ENCODE data around the gene MYRIP.

MYRIP gene

DNA sequence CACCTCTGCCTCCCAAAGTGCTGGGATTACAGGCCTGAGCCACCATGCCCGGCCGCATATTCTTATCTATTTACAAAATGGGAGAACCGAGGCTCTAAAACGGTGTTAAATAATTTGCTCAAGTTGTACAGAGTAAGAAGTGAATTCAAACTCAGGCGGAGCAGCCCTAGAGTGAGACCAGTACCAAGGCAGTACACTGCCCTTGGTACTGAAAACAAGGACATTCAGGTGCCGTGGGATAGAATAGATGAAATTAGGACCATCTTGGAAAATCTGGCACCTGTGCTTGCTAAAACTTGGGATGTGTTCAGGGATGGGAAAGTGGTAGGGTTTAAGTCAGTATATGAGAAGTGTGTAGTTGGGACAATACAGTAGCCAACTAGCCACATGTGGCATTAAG, 100.7 kb downstream of the MYRIP start:
- DNase-seq, result no peak

DNA sequence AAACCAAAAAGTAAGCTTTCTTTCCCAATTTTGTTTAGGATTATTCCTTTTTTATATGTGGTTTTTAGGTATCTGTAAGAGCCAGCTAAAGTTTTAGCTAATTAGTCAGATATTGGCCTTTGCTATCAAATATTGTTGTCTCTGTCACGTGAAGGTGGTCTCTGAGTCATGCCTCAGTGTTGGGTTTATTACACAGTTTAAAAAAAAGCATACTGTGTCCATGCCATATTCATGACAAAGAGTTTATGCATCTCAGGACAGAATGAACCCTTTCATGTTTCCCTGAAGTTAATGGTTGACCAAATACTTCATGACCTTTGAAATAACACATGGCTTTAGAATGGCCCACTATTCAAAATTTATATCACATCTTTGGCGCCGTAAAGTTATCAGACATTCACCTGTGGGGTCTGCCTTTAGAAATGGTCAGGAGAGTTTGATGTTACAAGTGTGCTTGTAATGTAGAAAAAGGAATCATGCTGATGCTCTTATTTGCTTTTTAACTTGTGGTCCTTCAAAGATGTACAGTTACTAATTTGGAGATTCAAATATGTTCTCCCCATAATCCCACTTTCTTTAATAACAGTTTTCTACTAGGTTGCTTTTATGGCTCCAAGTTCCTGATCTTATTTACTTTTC, 101.5 kb downstream of the MYRIP start:
- DNase-seq, result no peak

DNA sequence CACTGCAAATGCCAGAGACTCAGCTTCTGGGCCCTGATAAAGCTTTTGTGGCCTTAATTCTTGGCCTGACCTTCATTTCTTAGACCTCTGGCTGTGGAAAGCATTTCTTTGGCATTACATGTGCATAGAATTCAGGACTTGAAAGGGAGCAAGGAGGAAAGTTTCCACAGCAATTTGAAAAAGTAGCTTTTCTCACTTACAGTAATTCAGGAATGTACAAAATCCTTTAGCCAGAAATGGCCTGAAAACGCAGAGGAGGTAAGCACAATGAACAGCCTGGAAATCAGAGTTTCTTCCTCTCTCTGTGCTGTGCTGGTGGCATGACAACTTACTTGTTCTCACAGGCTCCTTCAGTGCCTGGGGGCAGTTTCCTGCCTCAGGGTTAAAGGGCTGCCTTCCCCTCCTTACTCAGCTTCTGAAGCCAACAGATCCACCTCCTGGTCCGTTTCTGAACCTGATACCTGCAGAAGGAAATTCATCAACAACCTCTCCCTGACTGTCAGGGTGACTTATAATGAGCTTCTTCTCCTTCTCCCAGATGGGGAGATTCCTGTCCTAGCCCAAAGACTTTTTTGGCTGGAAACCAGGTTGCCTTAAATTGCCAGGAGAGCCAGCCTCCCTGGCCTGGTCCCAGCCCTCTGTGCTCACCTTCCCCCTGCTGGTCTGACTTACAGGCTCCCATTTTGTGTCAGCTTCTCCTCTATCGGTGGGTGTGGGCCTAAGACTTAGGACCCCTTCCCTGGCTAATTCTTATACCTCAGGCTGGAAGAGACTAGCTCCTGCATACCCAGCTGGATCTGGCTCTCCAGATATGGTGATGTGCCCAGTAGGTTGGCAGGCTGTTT, 102.3 kb downstream of the MYRIP start:
- DNase-seq, result no peak

DNA sequence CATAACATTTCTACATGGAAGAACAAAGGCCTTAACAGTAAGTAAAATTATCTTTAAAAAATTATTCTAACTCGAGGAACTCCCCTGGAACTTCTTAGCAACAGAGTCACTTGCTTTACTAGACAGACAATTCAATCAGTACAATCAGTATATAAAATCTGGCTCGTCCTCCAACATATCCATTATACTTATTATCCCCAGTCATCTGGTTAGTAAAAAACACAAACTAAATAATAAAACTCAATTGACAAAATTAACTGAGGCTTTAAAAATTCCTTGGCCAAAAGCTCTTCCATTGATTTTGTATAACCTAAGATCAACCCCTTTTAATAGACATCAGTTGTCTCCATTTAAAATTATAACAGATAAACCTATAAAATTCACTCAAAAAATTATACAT, 105.6 kb downstream of the MYRIP start:
- DNase-seq, result no peak

GRCh38 chr3:39917065-39917773, 107.8 kb downstream of the MYRIP start:
- DNase-seq, result no peak

DNA sequence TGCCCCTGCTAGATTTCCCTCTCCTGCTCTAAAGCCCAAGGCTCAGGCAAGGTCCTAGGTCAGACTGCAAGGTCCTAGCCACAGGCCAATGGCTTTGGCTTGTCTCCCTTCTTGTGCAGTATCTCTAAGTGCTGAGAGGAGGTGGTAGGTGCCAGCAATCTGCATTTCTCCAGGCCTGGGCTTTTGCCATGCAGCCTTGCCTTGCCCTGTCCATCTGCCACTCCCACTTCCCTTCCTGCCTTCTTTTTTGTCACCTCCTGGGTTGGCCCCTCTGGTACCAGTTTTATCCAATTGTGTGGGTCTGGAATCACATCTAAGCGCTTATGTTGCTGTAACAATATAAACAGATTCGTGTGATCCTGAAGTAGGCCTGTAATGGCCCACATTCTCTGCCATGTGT, 109.9 kb downstream of the MYRIP start:
- no peak for DNase-seq

- DNase-seq, result no peak
Observed at GRCh38 chr3:39920271-39920670, 110.9 kb downstream of the MYRIP start.

DNA sequence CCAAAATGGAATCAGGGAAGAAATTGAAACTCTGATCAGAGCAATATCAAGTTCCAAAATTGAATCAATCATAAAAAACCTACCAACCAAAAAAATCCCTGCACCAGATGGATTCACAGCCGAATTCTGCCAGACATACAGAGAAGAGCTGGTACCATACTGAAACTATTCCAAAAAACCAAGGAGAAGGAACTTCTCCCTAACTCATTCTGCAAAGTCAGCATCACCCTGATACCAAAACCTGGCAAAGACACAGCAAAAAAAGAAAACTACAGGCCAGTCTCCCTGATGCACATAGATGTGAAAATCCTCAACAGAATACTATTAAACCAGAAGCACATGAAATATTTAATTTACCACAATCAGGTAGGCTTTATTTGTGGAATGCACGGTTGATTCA, 118.1 kb downstream of the MYRIP start:
- DNase-seq, result no peak

- DNase-seq, result no peak
Observed at GRCh38 chr3:39933986-39934693, 124.7 kb downstream of the MYRIP start.

- no peak for DNase-seq
Observed at GRCh38 chr3:39934696-39935095, 125.3 kb downstream of the MYRIP start.

DNA sequence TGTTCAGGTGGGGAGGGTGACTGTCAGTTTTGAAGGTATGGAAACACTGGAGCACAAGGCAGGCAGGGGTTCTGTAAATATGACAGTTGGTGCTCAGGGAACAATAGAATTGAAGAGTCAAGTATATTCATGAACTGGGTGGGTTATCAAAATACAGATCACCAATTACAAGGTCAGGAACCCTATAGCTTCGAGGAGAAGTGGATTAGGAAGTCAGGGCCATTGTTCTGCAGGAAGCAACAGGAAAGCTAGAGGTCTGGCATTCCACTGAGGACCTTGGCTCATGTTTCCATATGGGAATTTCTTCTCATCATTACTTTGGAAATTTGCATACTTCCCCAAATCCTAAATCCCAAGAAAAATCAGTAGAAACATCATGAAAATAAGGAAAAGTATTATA, 125.9 kb downstream of the MYRIP start:
- DNase-seq, result no peak

- DNase-seq, result no peak
Observed at GRCh38 chr3:39936848-39937247, 127.4 kb downstream of the MYRIP start.

DNA sequence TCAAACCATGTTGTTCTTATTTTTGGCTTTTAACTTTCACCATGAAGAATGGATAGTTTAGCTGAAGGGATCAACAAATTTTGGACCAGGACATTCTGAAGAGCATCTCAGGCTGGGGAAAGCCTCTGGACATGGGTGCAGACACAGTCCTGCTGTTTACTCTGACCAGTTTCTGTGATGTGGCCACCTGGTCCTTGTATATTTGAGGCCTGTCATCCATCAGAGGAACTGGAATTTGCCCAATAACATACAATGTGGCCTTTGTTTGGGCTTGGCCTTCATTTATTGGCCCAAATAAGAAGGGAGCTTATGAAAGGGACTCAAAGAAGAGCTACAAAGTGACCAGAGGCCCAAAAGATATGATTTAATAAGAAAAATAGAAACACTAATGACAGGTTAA, 127.9 kb downstream of the MYRIP start:
- DNase-seq, result no peak

- no peak for DNase-seq
Observed at GRCh38 chr3:39937874-39938273, 128.5 kb downstream of the MYRIP start.

GRCh38 chr3:39941931-39942330, 132.5 kb downstream of the MYRIP start:
- DNase-seq, result no peak

DNA sequence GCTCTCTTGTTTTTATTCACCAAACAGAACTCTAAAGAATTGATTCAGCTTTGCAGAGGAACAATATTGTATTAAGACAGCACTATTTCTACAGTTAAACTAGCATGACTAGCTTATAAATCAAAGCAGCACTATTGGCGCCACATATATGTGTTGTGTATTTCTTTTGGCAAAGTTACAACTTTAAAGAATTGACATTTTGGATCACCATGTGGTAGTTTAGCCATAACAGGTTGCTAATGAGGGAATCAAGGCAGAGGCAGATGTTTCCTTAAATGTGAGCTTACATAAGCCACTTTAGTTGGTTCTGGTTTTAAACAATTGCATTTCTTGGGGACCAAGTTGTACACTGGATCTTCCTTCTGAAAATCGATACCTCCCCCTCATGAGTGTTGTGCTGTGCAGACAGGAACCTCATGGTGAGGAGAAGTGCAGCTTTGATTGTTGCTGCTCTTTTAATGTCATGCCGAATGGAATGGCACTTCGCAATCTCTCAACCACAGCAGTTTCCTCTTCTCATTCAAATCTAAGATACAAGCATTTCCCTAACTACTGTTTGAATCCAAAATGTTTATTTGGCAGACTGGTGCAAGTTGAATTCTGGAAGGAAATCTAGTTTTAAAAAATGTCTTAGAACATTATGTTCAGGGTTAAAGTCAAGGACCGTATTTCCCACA, 151.2 kb downstream of the MYRIP start:
- DNase-seq, result no peak

GRCh38 chr3:39961230-39961629, 151.8 kb downstream of the MYRIP start:
- DNase-seq, result no peak

- DNase-seq, result no peak
Observed at GRCh38 chr3:39962581-39962980, 153.2 kb downstream of the MYRIP start.

DNA sequence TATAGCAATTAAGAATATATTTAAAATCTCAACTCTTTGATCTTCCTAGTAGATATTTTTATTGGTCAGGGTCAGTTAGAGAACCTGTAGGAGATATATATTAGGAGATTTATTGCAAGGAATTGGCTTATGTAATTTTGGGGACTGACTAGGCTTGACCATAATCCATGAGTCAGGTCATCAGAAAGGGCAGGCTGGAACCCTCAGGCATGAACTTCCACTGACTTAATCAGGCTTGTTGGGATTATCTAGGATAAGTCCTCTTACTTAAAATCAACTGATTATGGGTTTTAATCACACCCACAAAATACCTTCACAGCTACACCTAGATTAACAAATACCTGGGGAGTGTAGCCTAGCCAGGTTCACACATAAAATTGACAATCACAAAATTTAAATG, 156.1 kb downstream of the MYRIP start:
- DNase-seq, result no peak

DNA sequence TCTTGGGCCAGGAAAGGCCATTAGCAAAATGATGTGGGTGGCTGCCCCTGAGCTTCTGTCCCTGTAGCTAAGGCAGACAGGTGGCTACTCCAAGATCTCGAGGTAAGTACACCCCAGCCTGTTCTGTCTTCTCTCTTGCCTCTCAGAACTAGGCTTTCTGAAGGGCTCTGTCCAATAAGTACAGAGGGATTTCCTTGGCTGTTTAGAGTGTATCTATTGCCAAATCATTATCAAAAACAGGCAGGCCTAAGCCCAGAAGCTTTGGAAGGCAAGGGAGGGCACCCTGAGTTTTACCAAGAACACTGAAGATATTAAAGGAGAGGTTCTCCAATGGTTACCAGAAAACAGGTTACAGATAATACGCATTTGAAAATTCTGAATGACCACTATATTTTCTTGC, 156.6 kb downstream of the MYRIP start:
- no peak for DNase-seq

- DNase-seq, result no peak
Observed at GRCh38 chr3:39970982-39971381, 161.6 kb downstream of the MYRIP start.

DNA sequence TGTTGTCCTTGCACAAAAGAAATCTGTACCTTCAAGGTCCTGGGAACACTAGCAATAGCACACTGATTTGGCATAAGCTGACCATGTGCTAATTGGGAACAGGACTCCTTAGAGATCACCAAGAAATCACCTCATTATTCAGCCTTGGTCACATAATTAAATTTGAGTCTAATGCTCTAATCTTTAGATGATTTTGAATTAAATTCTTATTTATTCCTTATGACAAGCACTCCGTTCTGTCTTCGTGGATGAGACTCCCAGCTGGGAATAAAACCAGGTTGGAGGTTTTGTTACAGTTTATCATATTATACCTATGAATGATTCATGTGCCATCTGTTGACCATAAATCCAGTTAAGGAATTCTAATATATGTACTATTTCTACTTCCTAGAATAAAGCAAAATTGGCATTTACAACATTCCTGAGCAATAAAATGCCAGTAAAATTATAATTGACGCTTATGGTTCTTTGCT, 162.2 kb downstream of the MYRIP start:
- DNase-seq, result no peak

DNA sequence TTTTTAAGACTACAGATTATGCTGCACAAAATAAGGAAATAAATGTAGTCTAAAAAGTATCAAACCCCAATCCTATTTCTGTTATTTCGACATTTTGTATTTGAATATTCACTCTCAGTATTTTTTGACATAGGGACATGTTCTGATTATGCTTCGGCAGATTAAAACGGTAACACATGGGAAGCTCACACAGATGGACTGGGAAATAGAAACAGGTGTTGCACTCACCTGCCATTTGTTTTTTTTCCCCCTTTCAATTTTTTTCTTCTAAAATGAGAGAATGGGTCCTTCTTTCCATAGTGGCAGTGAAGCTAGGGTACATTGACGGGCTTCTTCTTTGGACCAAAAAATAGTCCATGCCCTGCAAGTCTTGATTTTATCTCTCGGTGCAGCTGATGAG, 163.1 kb downstream of the MYRIP start:
- no peak for DNase-seq
